A549 (cell line): ENCODE data around the gene P2RY4. TPM values are rescaled to one million over a fixed set of nuclear protein-coding genes. Genes with fewer than 3 reads are reported as not detected.
"Not testable (repeated sequence)": the region's sequence is repeated elsewhere in the genome, so short reads cannot be mapped to it uniquely, and the experiment has no call there.

ENCODE experiments used
- ATAC-seq, 2 experiments: fragments of 200-7000 bp in 1 of 2; fragments of >200 bp in 1 of 2; cut with Nextera tagmentation in 1 of 2; cut with Tn5 transposase in 1 of 2; 3 replicates each; pipeline versions ENCODE4 v1.8.0 to v1.9.1; 2018 to 2020; ENCODE audit warnings: mild to moderate bottlenecking in 1 of 2, moderate library complexity in 1 of 2
- CTCF ChIA-PET: fragments of 300-600 bp; sonication (Branson Sonifier 250); formaldehyde crosslinking; extraction: SDS; loops from one replicate; lab custom pipeline; 2021; ENCODE audit warnings: antibody characterized with exemption, inconsistent platforms; lab: Yijun Ruan, JAX
- POLR2A ChIA-PET: fragments of 350-600 bp; formaldehyde crosslinking; extraction: SDS; loops from one replicate; lab custom pipeline; 2021; ENCODE audit warnings: antibody characterized with exemption, inconsistent platforms; lab: Yijun Ruan, JAX
- DNase-seq, 2 experiments: peaks; one replicate each; pipeline versions ENCODE4 v3.0.0 to v3.0.0-alpha.2; 2011 to 2016; ENCODE audit warnings: low read depth in 1 of 2, low spot score in 1 of 2
- FAIRE-seq: peaks from 2 replicates; lab custom pipeline; 2011; peaks lifted over from hg19 to GRCh38; lab: Jason Lieb, UNC
- H3K27ac ChIP-seq, 2 experiments: fragments of >200 bp; sonication (Bioruptor Twin); formaldehyde crosslinking; 3 replicates each; pipeline ENCODE4 v1.5.1; 2016 to 2017
- H3K4me1 ChIP-seq: fragments of >200 bp; sonication (Bioruptor Twin); formaldehyde crosslinking; 3 replicates; pipeline ENCODE4 v1.6.1; 2016
- H3K4me2 ChIP-seq: fragments of >200 bp; sonication (Bioruptor Twin); formaldehyde crosslinking; 3 replicates; pipeline ENCODE4 v1.6.1; 2016
- H3K4me3 ChIP-seq: fragments of >200 bp; sonication (Bioruptor Twin); formaldehyde crosslinking; 3 replicates; pipeline ENCODE4 v1.5.1; 2016
- H3K9me3 ChIP-seq: fragments of >200 bp; sonication (Bioruptor Twin); formaldehyde crosslinking; 3 replicates; pipeline ENCODE4 v1.6.1; 2016
- ATOH8 ChIP-seq: fragments of 250-450 bp; sonication (Bioruptor Pico); IDR thresholded peaks from 2 replicates; pipeline ENCODE4 v1.5.0; 2020; ENCODE audit warnings: low read depth, mild to moderate bottlenecking, moderate library complexity
- BCL3 ChIP-seq: fragments of >200 bp; sonication (Bioruptor Twin); formaldehyde crosslinking; IDR thresholded peaks from 3 replicates; pipeline ENCODE4 v1.6.1; 2016
- BHLHE40 ChIP-seq: IDR thresholded peaks from 2 replicates; pipeline ENCODE4 v1.6.1; 2012; ENCODE audit warnings: low read depth, low read length, inconsistent platforms
- CBX2 ChIP-seq: fragments of 200-600 bp; sonication (generic); IDR thresholded peaks from 2 replicates; pipeline ENCODE4 v1.6.1; 2016; ENCODE audit warnings: low read depth, mild to moderate bottlenecking, borderline replicate concordance
- CEBPB ChIP-seq, 2 experiments: fragments of >200 bp in 1 of 2; sonication (Bioruptor Twin) in 1 of 2; formaldehyde crosslinking in 1 of 2; IDR thresholded peaks; 2 replicates each; pipeline ENCODE4 v1.6.1; 2012 to 2016
- ELK1 ChIP-seq: fragments of 150-350 bp; IDR thresholded peaks from 2 replicates; pipeline ENCODE4 v1.6.1; 2014; ENCODE audit warnings: low read depth, mild to moderate bottlenecking, low read length
- HDAC2 ChIP-seq: fragments of 200-600 bp; sonication (generic); IDR thresholded peaks from 2 replicates; pipeline ENCODE4 v1.6.1; 2016
- HES2 ChIP-seq: fragments of >200 bp; sonication (Bioruptor Twin); formaldehyde crosslinking; IDR thresholded peaks from 2 replicates; pipeline ENCODE4 v1.6.1; 2016
- HOXA7 ChIP-seq: fragments of 250-450 bp; sonication (Bioruptor Pico); IDR thresholded peaks from 2 replicates; pipeline ENCODE4 v1.5.0; 2020; ENCODE audit warnings: mild to moderate bottlenecking, moderate library complexity
- HOXB5 ChIP-seq: fragments of 250-450 bp; sonication (Bioruptor Pico); IDR thresholded peaks from 2 replicates; pipeline ENCODE4 v1.5.0; 2020; ENCODE audit warnings: mild to moderate bottlenecking, moderate library complexity
- JUN ChIP-seq, 2 experiments: fragments of >200 bp; sonication (Bioruptor Twin); formaldehyde crosslinking; IDR thresholded peaks; 2 replicates in 1 of 2; 3 replicates in 1 of 2; pipeline ENCODE4 v1.6.1; 2016 to 2017
- JUNB ChIP-seq: fragments of >200 bp; sonication (Bioruptor Twin); formaldehyde crosslinking; IDR thresholded peaks from 2 replicates; pipeline ENCODE4 v1.6.1; 2016
- NFE2L2 ChIP-seq: fragments of 150-350 bp; conservative IDR thresholded peaks from 2 replicates; pipeline ENCODE4 v1.6.1; 2014; ENCODE audit warnings: low read length
- PBX3 ChIP-seq: IDR thresholded peaks from 2 replicates; pipeline ENCODE4 v1.6.1; 2012
- POLR2A ChIP-seq: IDR thresholded peaks from 2 replicates; pipeline ENCODE4 v1.6.1; 2012; ENCODE audit warnings: mild to moderate bottlenecking, low read length
- POLR2AphosphoS2 ChIP-seq: conservative IDR thresholded peaks from 2 replicates; pipeline ENCODE4 v1.6.1; 2012; ENCODE audit warnings: low read length, improper control_type of control experiment, inconsistent platforms
- RARB ChIP-seq: fragments of 250-450 bp; sonication (Bioruptor Pico); IDR thresholded peaks from 2 replicates; pipeline ENCODE4 v1.8.0; 2021; ENCODE audit warnings: mild to moderate bottlenecking, moderate library complexity
- RCOR1 ChIP-seq: fragments of 150-350 bp; IDR thresholded peaks from 2 replicates; pipeline ENCODE4 v1.6.1; 2014; ENCODE audit warnings: antibody characterized with exemption, low read length, low read depth
- USF2 ChIP-seq: fragments of 450-650 bp; IDR thresholded peaks from 2 replicates; pipeline ENCODE4 v1.6.1; 2014; ENCODE audit warnings: antibody characterized with exemption
- ZNF302 ChIP-seq: fragments of 250-450 bp; sonication (Bioruptor Pico); IDR thresholded peaks from 2 replicates; pipeline ENCODE4 v1.9.0; 2021; ENCODE audit warnings: inconsistent platforms, mild to moderate bottlenecking, moderate library complexity
- WGBS: methylation state at CpG from one replicate; pipeline ENCODE4 v1.1.6; 2017; ENCODE audit errors: missing lambda C conversion rate; 5-methylcytosine and 5-hydroxymethylcytosine counted together
- polyA plus RNA-seq, 4 experiments: library from polyadenylated mRNA; depleted of rRNA in 3 of 4; stranded (reverse); fragments of >200 nt; fragmentation: RNase III in 1 of 4; extraction: RNeasy Plus Mini Kit Qiagen cat#74134 plus additional on column Dnase treatment in 1 of 4; gene quantifications; 2 replicates in 3 of 4; 3 replicates in 1 of 4; pipeline ENCODE4 v1.2.3, GENCODE V29; 2011 to 2017

Gene P2RY4
- polyA plus RNA-seq, 2 of the 4 experiments (the other 2 are of a cell fraction), result 0.06 TPM; not detected in 1

GRCh38 chrX:70244881-70245280 lies 15.1 kb downstream of the P2RY4 start:
- ATAC-seq, result no peak
- CTCF ChIA-PET, result interaction anchor here (0.9 kb wide), 1 partner anchor 8 kb away, joined by 3 read pairs; no protein-coding TSS in a partner anchor
- Histone ChIP-seq H3K9me3 (no peaks in the 10 kb centered on the region), H3K4me2 (no peak overlapping the region)
- TF ChIP-seq HDAC2, result no peak
- TF ChIP-seq, all 56 proteins: peak for 0
- no peak overlapping the region for H3K4me3 ChIP-seq
- DNase-seq (no peak), FAIRE-seq (peak; percentile 18)
- no peak overlapping the region for H3K27ac ChIP-seq
- H3K4me1 ChIP-seq, result no peaks in the 10 kb centered on the region
- POLR2A ChIA-PET, result no interaction called here
- 45% methylated on average over 6 of the region's 6 CpGs for WGBS

GRCh38 chrX:70243601-70244000 lies 16.4 kb downstream of the P2RY4 start:
- H3K4me3 ChIP-seq, ATAC-seq, FAIRE-seq, POLR2A ChIA-PET, CTCF ChIA-PET, H3K4me2 ChIP-seq, H3K27ac ChIP-seq, DNase-seq, H3K9me3 ChIP-seq, H3K4me1 ChIP-seq: not testable (repeated sequence)
- 31% methylated on average over 4 of the region's 5 CpGs for WGBS

- H3K4me2 ChIP-seq, result no peak overlapping the region
- H3K9me3 ChIP-seq, result no peaks in the 10 kb centered on the region
- ATAC-seq (no peak), FAIRE-seq (no peak), DNase-seq (no peak)
- no peak for TF ChIP-seq POLR2A
- no peak for TF ChIP-seq BHLHE40
- TF ChIP-seq CBX2, result no peak
- no peak for TF ChIP-seq HOXB5 (CRISPR knock-in tag)
- no peak for TF ChIP-seq CEBPB (IDR thresholded peaks at IDR 0.05)
- TF ChIP-seq JUN (IDR thresholded peaks at IDR 0.05), result no peak
- H3K27ac ChIP-seq, result no peak overlapping the region
- H3K4me3 ChIP-seq, result no peak overlapping the region
- ChIA-PET CTCF (no interaction called here), POLR2A (no interaction called here)
- 50% methylated on average over 2 of the region's 2 CpGs for WGBS
- H3K4me1 ChIP-seq, result no peaks in the 10 kb centered on the region
These were observed 18.5 kb downstream of the P2RY4 start for GRCh38 chrX:70241501-70241900.

- Histone ChIP-seq H3K4me2 (no peak overlapping the region), H3K9me3 (no peaks in the 10 kb centered on the region), H3K27ac (no peak overlapping the region), H3K4me1 (no peaks in the 10 kb centered on the region), H3K4me3 (no peak overlapping the region)
- DNase-seq, result no peak
- ChIA-PET POLR2A (no interaction called here), CTCF (no interaction called here)
- FAIRE-seq, result no peak
- TF ChIP-seq POLR2A, result no peak
- TF ChIP-seq CEBPB (IDR thresholded peaks at IDR 0.05), result no peak
- no peak for TF ChIP-seq HOXA7 (CRISPR knock-in tag)
- 100% methylated on average over 1 of the region's 1 CpG for WGBS
- no peak for ATAC-seq
These were observed 19.3 kb downstream of the P2RY4 start for GRCh38 chrX:70240751-70241150.

GRCh38 chrX:70234355-70234754 lies 25.6 kb downstream of the P2RY4 start, which contains the start of gene AWAT1:
TSS of gene AWAT1 (plus strand) at chrX:70234655. CDS start at chrX:70234696, 41 bp downstream.
- CTCF ChIA-PET, result no interaction called here
- Histone ChIP-seq H3K27ac (no peak within 1 kb of the TSS), H3K4me1 (no peaks in the 10 kb centered on the region), H3K9me3 (no peaks in the 10 kb centered on the region), H3K4me3 (no peak within 1 kb of the TSS), H3K4me2 (no peak within 1 kb of the TSS)
- FAIRE-seq, result no peak
- no peak for DNase-seq
- no peak for ATAC-seq
- POLR2A ChIA-PET, result no interaction called here
- WGBS, result 25% methylated on average over 1 of the region's 3 CpGs
- no peak for TF ChIP-seq ATOH8
- TF ChIP-seq NFE2L2, result no peak
- no peak for TF ChIP-seq RARB (CRISPR knock-in tag)
- no peak for TF ChIP-seq POLR2AphosphoS2
- no peak for TF ChIP-seq BCL3
- no peak for TF ChIP-seq PBX3
- TF ChIP-seq JUNB, result no peak
- TF ChIP-seq HOXA7 (CRISPR knock-in tag), result no peak
- TF ChIP-seq ZNF302 (CRISPR knock-in tag), result no peak
- TF ChIP-seq RCOR1, result no peak
- no peak for TF ChIP-seq HES2
- no peak for TF ChIP-seq USF2
- no peak for TF ChIP-seq ELK1
